Suprapubic skin (tissue), 4 donors: ENCODE data around the gene ITK. TPM values are rescaled to one million over a fixed set of nuclear protein-coding genes. Genes with fewer than 3 reads are reported as not detected.

Experiments used
- DNase-seq, 2 donors: peaks; one replicate each; pipeline ENCODE4 v3.0.0-alpha.2; 2019; ENCODE audit warnings: low spot score in 2 of 2
- H3K27ac ChIP-seq: fragments of 200-600 bp; sonication (generic); one replicate; pipeline ENCODE4 v1.5.1; 2019
- H3K27me3 ChIP-seq: fragments of 200-600 bp; sonication (generic); one replicate; pipeline ENCODE4 v1.5.1; 2019
- H3K36me3 ChIP-seq: fragments of 200-600 bp; sonication (generic); one replicate; pipeline ENCODE4 v1.5.1; 2019
- H3K4me1 ChIP-seq: fragments of 200-600 bp; sonication (generic); one replicate; pipeline ENCODE4 v1.5.1; 2019
- H3K4me3 ChIP-seq: fragments of 200-600 bp; sonication (generic); one replicate; pipeline ENCODE4 v1.5.1; 2019; ENCODE audit warnings: mild to moderate bottlenecking
- H3K9me3 ChIP-seq: fragments of 200-600 bp; sonication (generic); one replicate; pipeline ENCODE4 v1.5.1; 2019
- EP300 ChIP-seq: sonication (generic); formaldehyde crosslinking; IDR thresholded peaks from one replicate; pipeline ENCODE4 v1.6.1; 2017; ENCODE audit warnings: antibody characterized with exemption
- POLR2A ChIP-seq, 2 donors: fragments of 450-650 bp; IDR thresholded peaks; one replicate each; pipeline ENCODE4 v1.6.1; 2017; ENCODE audit warnings: antibody characterized with exemption in 2 of 2, mild to moderate bottlenecking in 2 of 2, moderate library complexity in 2 of 2
- POLR2AphosphoS5 ChIP-seq, 3 donors: sonication (generic); formaldehyde crosslinking; IDR thresholded peaks; one replicate each; pipeline ENCODE4 v1.6.1; 2017; ENCODE audit warnings: antibody characterized with exemption in 3 of 3
- WGBS: methylation state at CpG from one replicate; pipeline ENCODE4 v1.1.5; 2018; 5-methylcytosine and 5-hydroxymethylcytosine counted together
- total RNA-seq, 4 donors: library from RNA; depleted of rRNA; stranded (reverse); fragments of >200 nt; gene quantifications; one replicate each; pipeline ENCODE4 v1.1.0, GENCODE V29; 2016
- TF ChIP-seq, protein P1 (sequence below), 2 donors: fragments of 200-600 bp in 1 of 2; fragments of 450-650 bp in 1 of 2; sonication (generic) in 1 of 2; IDR thresholded peaks; one replicate each; pipeline ENCODE4 v1.5.1; 2016 to 2019; ENCODE audit warnings: antibody characterized with exemption in 2 of 2, mild to moderate bottlenecking in 1 of 2, moderate library complexity in 1 of 2

The ITK gene
- total RNA-seq, 4 donors from 2014 or later = 1.6 to 3.5 (median 2.7) TPM

- H3K4me1 ChIP-seq = peaks cover 23% of the 10 kb centered on the region
- TF ChIP-seq POLR2A (IDR thresholded peaks at IDR 0.05) (no peak), POLR2AphosphoS5 (IDR thresholded peaks at IDR 0.05) (no peak), EP300 (no peak)
- TF ChIP-seq, protein P1, sequence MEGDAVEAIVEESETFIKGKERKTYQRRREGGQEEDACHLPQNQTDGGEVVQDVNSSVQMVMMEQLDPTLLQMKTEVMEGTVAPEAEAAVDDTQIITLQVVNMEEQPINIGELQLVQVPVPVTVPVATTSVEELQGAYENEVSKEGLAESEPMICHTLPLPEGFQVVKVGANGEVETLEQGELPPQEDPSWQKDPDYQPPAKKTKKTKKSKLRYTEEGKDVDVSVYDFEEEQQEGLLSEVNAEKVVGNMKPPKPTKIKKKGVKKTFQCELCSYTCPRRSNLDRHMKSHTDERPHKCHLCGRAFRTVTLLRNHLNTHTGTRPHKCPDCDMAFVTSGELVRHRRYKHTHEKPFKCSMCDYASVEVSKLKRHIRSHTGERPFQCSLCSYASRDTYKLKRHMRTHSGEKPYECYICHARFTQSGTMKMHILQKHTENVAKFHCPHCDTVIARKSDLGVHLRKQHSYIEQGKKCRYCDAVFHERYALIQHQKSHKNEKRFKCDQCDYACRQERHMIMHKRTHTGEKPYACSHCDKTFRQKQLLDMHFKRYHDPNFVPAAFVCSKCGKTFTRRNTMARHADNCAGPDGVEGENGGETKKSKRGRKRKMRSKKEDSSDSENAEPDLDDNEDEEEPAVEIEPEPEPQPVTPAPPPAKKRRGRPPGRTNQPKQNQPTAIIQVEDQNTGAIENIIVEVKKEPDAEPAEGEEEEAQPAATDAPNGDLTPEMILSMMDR (IDR thresholded peaks at IDR 0.05) = no peak
- H3K27me3 ChIP-seq = peaks cover 9% of the 10 kb centered on the region
- H3K4me3 ChIP-seq = no peak overlapping the region
- no peak overlapping the region for H3K27ac ChIP-seq
- DNase-seq = no peak
- no peaks in the 10 kb centered on the region for H3K9me3 ChIP-seq
- no peaks in the 10 kb centered on the region for H3K36me3 ChIP-seq
- WGBS = 70% methylated on average over 7 of the region's 7 CpGs
Measured at GRCh38 chr5:157263496-157264090, 83.0 kb downstream of the ITK start.

- Histone ChIP-seq H3K36me3 (no peaks in the 10 kb centered on the region), H3K9me3 (no peaks in the 10 kb centered on the region), H3K27me3 (peaks cover 9% of the 10 kb centered on the region), H3K4me3 (peak within 1 kb of the TSS; percentile 75), H3K4me1 (peaks cover 28% of the 10 kb centered on the region), H3K27ac (no peak within 1 kb of the TSS)
- DNase-seq = peak in 1 of 2 donors; percentile 67
- 2% methylated on average over 19 of the region's 58 CpGs for WGBS
- no peak for TF ChIP-seq POLR2AphosphoS5 (IDR thresholded peaks at IDR 0.05)
- TF ChIP-seq, protein P1 (IDR thresholded peaks at IDR 0.05) = no peak
- TF ChIP-seq EP300 = no peak
- TF ChIP-seq POLR2A (IDR thresholded peaks at IDR 0.05) = no peak
Measured at GRCh38 chr5:157265714-157266285, 85.2 kb downstream of the ITK start, which contains the start of gene CYFIP2. Gene CYFIP2 (plus strand): TSS chr5:157266123. CDS start chr5:157285362, 19,239 bp downstream.

DNA sequence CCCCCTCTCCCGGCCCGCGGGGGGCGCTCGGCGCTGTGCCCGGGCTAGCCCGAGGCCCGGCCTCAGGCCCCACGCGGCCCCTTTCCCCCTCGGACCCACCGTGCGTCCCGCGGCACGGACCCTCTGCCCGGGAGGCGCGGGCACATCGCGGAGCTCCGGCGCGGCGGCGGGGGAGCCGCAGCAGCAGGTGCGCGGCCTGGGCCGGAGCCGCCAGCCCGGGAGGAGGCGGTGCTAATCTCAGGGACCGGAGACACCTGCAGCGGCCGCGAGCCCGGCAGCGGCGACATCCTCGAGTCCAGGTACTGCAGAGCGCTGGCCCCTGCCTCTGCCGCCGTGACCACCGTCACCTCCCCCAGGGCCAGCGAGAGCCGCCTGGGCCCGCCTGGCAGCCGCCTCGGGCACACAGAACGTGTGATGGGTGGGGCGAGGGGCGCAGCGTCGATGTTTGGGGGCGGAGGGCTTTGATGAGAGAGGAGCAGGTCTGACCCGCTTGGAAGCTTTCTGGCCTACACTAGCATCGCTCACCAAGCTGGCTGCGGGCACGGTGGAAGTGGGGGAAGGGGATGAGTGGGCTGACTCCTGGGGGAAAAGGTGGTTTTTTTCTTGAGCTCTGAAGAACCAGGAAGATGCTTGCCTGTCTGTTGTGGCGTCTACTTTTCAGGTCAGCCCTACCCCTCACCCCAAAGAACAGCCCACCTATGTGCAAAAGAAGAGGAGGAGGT, 85.8 kb downstream of the ITK start:
- TF ChIP-seq POLR2A (IDR thresholded peaks at IDR 0.05) (no peak), EP300 (no peak)
- Histone ChIP-seq H3K4me1 (peaks cover 28% of the 10 kb centered on the region), H3K27me3 (peaks cover 9% of the 10 kb centered on the region), H3K9me3 (no peaks in the 10 kb centered on the region), H3K4me3 (peak overlapping the region; percentile 75), H3K27ac (no peak overlapping the region), H3K36me3 (no peaks in the 10 kb centered on the region)
- DNase-seq = no peak
- WGBS = 26% methylated on average over 10 of the region's 62 CpGs

- peak overlapping the region; percentile 75 for H3K4me3 ChIP-seq
- DNase-seq = no peak
- peaks cover 28% of the 10 kb centered on the region for H3K4me1 ChIP-seq
- H3K36me3 ChIP-seq = no peaks in the 10 kb centered on the region
- no peak overlapping the region for H3K27ac ChIP-seq
- no peak for TF ChIP-seq EP300
- TF ChIP-seq, protein P1 (IDR thresholded peaks at IDR 0.05) = no peak
- TF ChIP-seq POLR2A (IDR thresholded peaks at IDR 0.05) = no peak
- TF ChIP-seq POLR2AphosphoS5 (IDR thresholded peaks at IDR 0.05) = no peak
- H3K9me3 ChIP-seq = no peaks in the 10 kb centered on the region
- peaks cover 9% of the 10 kb centered on the region for H3K27me3 ChIP-seq
- WGBS = 77% methylated on average over 1 of the region's 3 CpGs
Measured at GRCh38 chr5:157267025-157267424, 86.4 kb downstream of the ITK start.

DNA sequence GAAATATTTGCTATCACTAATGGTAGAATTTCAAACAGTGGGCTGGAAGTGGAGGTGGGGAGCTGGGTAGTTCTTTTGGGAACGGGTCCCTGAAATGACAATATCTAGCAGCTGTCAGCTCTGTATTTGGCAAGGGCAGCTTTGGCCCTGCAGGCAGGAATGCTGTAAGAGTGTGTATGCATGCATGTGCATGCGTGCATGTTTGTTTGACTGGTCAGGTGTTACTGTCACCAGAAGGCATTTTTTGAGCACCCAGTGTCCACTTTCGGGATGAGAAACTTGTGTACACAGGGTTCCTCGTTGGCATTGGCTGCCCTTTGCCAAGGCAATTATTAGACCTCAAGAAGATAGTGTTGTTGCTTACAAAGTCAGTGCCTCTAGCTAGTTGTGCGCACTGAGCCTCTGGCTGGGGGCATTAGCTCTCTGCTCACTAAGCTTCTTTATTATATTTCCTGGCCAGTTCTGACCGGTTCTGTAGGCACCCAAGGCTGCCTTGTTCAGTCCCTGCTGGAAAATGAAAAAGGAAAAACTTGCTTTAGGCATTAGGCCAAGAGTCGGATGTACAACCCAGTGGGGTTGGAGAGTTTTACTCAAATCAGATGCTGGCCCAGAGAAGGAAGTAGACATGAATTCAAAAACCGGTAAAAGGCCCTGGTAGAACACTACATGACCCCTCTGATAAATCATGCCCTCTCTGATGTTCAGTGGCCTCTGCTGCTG, 87.3 kb downstream of the ITK start:
- no peak for DNase-seq
- TF ChIP-seq POLR2AphosphoS5 (IDR thresholded peaks at IDR 0.05) (no peak), POLR2A (IDR thresholded peaks at IDR 0.05) (no peak), EP300 (no peak)
- TF ChIP-seq, protein P1 (IDR thresholded peaks at IDR 0.05) = no peak
- Histone ChIP-seq H3K9me3 (no peaks in the 10 kb centered on the region), H3K4me3 (no peak overlapping the region), H3K36me3 (no peaks in the 10 kb centered on the region), H3K27ac (no peak overlapping the region), H3K27me3 (peaks cover 9% of the 10 kb centered on the region), H3K4me1 (peaks cover 28% of the 10 kb centered on the region)
- WGBS = 45% methylated on average over 8 of the region's 8 CpGs
